Glutamatergic neuron (in vitro differentiated cells): ENCODE data around the gene ECHDC1. TPM values are rescaled to one million over a fixed set of nuclear protein-coding genes. Genes with fewer than 3 reads are reported as not detected.
"Not testable (repeated sequence)": the region's sequence is repeated elsewhere in the genome, so short reads cannot be mapped to it uniquely, and the experiment has no call there.

ENCODE experiments used
- DNase-seq: peaks from one replicate; pipeline ENCODE4 v3.0.0; 2022
- H3K27ac Mint-ChIP-seq: one replicate; pipeline ENCODE4 v1.8.0; 2020; ENCODE audit warnings: mild to moderate bottlenecking, mixed read lengths, inconsistent platforms; ENCODE audit not compliant: unreplicated experiment
- H3K27me3 Mint-ChIP-seq: one replicate; pipeline ENCODE4 v1.8.0; 2020; ENCODE audit warnings: mild to moderate bottlenecking, moderate library complexity, mixed read lengths, inconsistent platforms; ENCODE audit not compliant: unreplicated experiment
- H3K36me3 Mint-ChIP-seq: one replicate; pipeline ENCODE4 v1.8.0; 2020; ENCODE audit warnings: mild to moderate bottlenecking, mixed read lengths, inconsistent platforms; ENCODE audit not compliant: unreplicated experiment
- H3K4me1 Mint-ChIP-seq: one replicate; pipeline ENCODE4 v1.8.0; 2020; ENCODE audit warnings: mild to moderate bottlenecking, low read depth, mixed read lengths, inconsistent platforms; ENCODE audit not compliant: unreplicated experiment
- H3K4me3 Mint-ChIP-seq: one replicate; pipeline ENCODE4 v1.8.0; 2020; ENCODE audit warnings: mild to moderate bottlenecking, mixed read lengths, inconsistent platforms; ENCODE audit not compliant: unreplicated experiment
- H3K9me3 Mint-ChIP-seq: one replicate; pipeline ENCODE4 v1.8.0; 2020; ENCODE audit warnings: mild to moderate bottlenecking, moderate library complexity, mixed read lengths, inconsistent platforms; ENCODE audit not compliant: unreplicated experiment
- CTCF ChIP-seq: fragments of 200-600 bp; sonication (generic); IDR thresholded peaks from one replicate; pipeline ENCODE4 v1.5.0; 2021; ENCODE audit not compliant: partially characterized antibody, unreplicated experiment
- total RNA-seq: library from RNA; stranded (reverse); fragmentation: NEBNext Ultra II Directional; extraction: Animal tissue kit (Norgen Biotek cat#: 25700); gene quantifications from one replicate; pipeline ENCODE4 v1.2.1, GENCODE V29; 2021; ENCODE audit not compliant: unreplicated experiment

The ECHDC1 gene
- total RNA-seq, 1 donor from 2014 or later: 38.4 TPM

DNA sequence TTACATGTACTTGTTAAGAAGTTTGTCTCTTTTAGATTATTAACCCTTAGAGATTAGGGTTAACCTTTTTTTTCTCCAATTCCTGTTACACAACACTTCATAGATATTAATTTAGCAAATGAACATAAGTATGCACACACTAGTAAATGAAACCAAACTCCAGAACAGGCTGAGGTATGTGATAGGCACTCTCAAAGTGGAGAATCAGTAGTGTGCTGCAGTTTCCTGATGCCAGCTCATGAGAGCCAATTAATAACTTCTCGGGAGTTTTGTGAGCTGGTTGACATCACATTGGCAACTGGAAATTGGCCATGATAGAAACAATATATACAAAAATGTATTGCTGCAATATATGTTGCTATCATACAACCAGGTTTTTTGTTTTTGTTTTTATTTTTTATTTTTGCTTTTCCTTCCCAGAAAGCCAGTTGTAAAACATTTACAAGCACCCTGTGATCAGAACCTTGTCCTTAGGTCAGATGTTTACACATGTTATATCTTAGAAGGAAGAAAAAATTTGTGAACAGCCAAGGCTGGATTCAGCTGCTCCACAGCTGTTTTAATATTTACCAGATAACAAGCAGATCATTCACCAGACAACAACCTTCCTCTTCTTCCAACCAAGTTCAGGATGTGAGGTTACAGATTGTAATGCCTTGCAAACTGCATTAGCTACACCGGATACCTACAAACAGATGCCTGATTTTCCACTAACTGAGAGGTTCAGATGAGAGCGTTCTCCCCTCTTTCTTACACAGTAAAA is 42.4 kb upstream of the ECHDC1 start:
- TF ChIP-seq CTCF: no peak
- Mint-ChIP-seq H3K27ac (no peak overlapping the region), H3K27me3 (no peaks in the 10 kb centered on the region), H3K4me1 (peaks cover 8% of the 10 kb centered on the region), H3K4me3 (no peak overlapping the region), H3K36me3 (no peaks in the 10 kb centered on the region), H3K9me3 (no peaks in the 10 kb centered on the region)
- DNase-seq: no peak

DNA sequence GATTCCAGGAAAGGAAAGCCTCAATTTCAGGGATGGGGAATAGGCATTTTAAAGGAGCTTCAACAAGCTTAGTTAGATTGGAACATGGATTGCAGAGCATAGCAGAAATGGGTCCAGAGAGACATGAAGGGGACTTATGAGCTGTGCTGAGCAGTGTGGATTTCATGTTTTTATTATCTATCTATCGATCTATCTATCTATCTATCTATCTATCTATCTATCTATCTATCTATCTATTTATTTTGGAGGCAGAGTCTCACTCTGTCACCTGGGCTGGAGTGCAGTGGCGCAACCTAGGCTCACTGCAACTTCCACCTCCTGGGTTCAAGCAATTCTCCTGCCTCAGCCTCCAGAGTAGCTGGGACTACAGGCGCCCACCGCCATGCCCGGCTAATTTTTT is 41.4 kb upstream of the ECHDC1 start:
- H3K4me3 Mint-ChIP-seq, H3K27ac Mint-ChIP-seq, DNase-seq, H3K36me3 Mint-ChIP-seq, H3K27me3 Mint-ChIP-seq, H3K4me1 Mint-ChIP-seq, H3K9me3 Mint-ChIP-seq: not testable (repeated sequence)

GRCh38 chr6:127383988-127384387 is 40.6 kb upstream of the ECHDC1 start:
- Mint-ChIP-seq H3K4me3 (no peak overlapping the region), H3K9me3 (no peaks in the 10 kb centered on the region), H3K27me3 (no peaks in the 10 kb centered on the region), H3K27ac (no peak overlapping the region), H3K4me1 (peaks cover 8% of the 10 kb centered on the region), H3K36me3 (no peaks in the 10 kb centered on the region)
- no peak for TF ChIP-seq CTCF
- no peak for DNase-seq

GRCh38 chr6:127382413-127382812 is 39.0 kb upstream of the ECHDC1 start:
- Mint-ChIP-seq H3K9me3 (no peaks in the 10 kb centered on the region), H3K4me1 (peaks cover 8% of the 10 kb centered on the region), H3K27ac (no peak overlapping the region), H3K4me3 (no peak overlapping the region), H3K36me3 (peaks cover 2% of the 10 kb centered on the region), H3K27me3 (no peaks in the 10 kb centered on the region)
- TF ChIP-seq CTCF: no peak
- no peak for DNase-seq

DNA sequence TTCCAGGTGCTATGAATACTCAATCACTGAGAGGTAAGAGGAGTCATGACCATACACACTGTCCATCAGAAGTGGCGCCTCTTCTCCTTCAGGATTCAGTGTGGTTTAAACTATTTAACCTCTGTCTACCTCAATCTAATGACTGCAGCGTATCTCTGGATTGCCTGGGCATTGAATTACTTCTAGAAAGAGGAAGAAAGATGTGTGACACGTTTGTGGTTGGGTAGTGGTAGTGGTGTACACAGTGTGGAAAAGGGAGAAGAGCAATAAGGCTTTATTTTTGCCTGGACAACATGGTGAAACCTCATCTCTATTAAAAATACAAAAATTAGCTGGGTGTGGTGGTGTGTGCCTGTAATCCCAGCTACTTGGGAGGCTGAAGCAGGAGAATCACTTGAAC is 38.0 kb upstream of the ECHDC1 start:
- TF ChIP-seq CTCF: no peak
- H3K27ac Mint-ChIP-seq: no peak overlapping the region
- H3K4me3 Mint-ChIP-seq: no peak overlapping the region
- no peaks in the 10 kb centered on the region for H3K27me3 Mint-ChIP-seq
- H3K9me3 Mint-ChIP-seq: no peaks in the 10 kb centered on the region
- peaks cover 8% of the 10 kb centered on the region for H3K4me1 Mint-ChIP-seq
- no peak for DNase-seq
- peaks cover 6% of the 10 kb centered on the region for H3K36me3 Mint-ChIP-seq
